Heart right ventricle (tissue), 16 donors: ENCODE results near the gene CFAP299. TPM values are rescaled to one million over a fixed set of nuclear protein-coding genes. Genes with fewer than 3 reads are reported as not detected.

ENCODE experiments used
- ATAC-seq, 8 donors: fragments of 200-7000 bp; cut with Tn5 transposase; one replicate each; pipeline ENCODE4 v1.9.1; 2020; ENCODE audit warnings: mild to moderate bottlenecking in 8 of 8, moderate library complexity in 8 of 8, moderate number of reproducible peaks in 1 of 8
- DNase-seq, 2 donors: peaks; one replicate each; pipeline ENCODE4 v3.0.0-alpha.2; 2020
- H3K27ac ChIP-seq, 10 donors: fragments of 200-600 bp; sonication (generic) in 2 of 10; one replicate each; pipeline versions ENCODE4 v1.5.0 to v1.8.0; 2020 to 2022; ENCODE audit warnings: mild to moderate bottlenecking in 3 of 10
- H3K27me3 ChIP-seq, 7 donors: fragments of 200-600 bp; one replicate each; pipeline ENCODE4 v1.8.0; 2021 to 2022; ENCODE audit warnings: mild to moderate bottlenecking in 2 of 7
- H3K36me3 ChIP-seq, 9 donors: fragments of 200-600 bp; sonication (generic) in 1 of 9; one replicate each; pipeline versions ENCODE4 v1.5.0 to v1.8.0; 2020 to 2022; ENCODE audit warnings: mild to moderate bottlenecking in 2 of 9
- H3K4me1 ChIP-seq, 9 donors: fragments of 200-600 bp; sonication (generic) in 1 of 9; one replicate each; pipeline versions ENCODE4 v1.5.0 to v1.8.0; 2020 to 2022; ENCODE audit warnings: mild to moderate bottlenecking in 4 of 9
- H3K4me3 ChIP-seq, 10 donors: fragments of 200-600 bp; sonication (generic) in 2 of 10; one replicate each; pipeline versions ENCODE4 v1.5.0 to v1.8.0; 2020 to 2022; ENCODE audit warnings: mild to moderate bottlenecking in 7 of 10, moderate library complexity in 2 of 10
- H3K9me3 ChIP-seq, 11 donors: fragments of 200-600 bp in 10 of 11; sonication (generic) in 2 of 11; one replicate each; pipeline versions ENCODE4 v1.5.0 to v1.8.0; 2013 to 2022; ENCODE audit warnings: mild to moderate bottlenecking in 2 of 11, control low read depth in 1 of 11, moderate library complexity in 1 of 11
- WGBS, 2 donors: extraction: QIAGEN DNeasy Blood & Tissue Kit; methylation state at CpG; one replicate each; pipeline ENCODE4 v1.1.7; 2013; ENCODE audit warnings: inconsistent platforms in 1 of 2; 5-methylcytosine and 5-hydroxymethylcytosine counted together
- intact Hi-C, 10 donors: fragments of 100-400 bp; cut with DNase I; formaldehyde crosslinking; loops; one replicate each; pipeline versions ENCODE4 v1.11.1 to v1.14.2; 2022
- polyA plus RNA-seq, 2 donors: library from polyadenylated mRNA; stranded (reverse); fragments of 200-250 nt; gene quantifications; one replicate each; pipeline ENCODE4 v1.2.3, GENCODE V29; 2013
- total RNA-seq, 10 donors: library from RNA; stranded (reverse); fragmentation: NEBNext Ultra II Directional in 3 of 10; extraction: Animal tissue kit (Norgen Biotek cat#: 25700) in 3 of 10; gene quantifications; one replicate each; pipeline versions ENCODE4 v1.2.1 to v1.2.4, GENCODE V29; 2021 to 2023
- TF ChIP-seq, protein P1 (sequence below), 9 donors: fragments of 200-600 bp; sonication (generic) in 2 of 9; IDR thresholded peaks; one replicate each; pipeline versions ENCODE4 v1.5.0 to v1.8.0; 2021 to 2022; ENCODE audit warnings: antibody characterized with exemption in 9 of 9, mild to moderate bottlenecking in 5 of 9, moderate library complexity in 1 of 9
- donor health status: Arrhythmogenic right ventricular cardiomyopathy.
- donor health status: ischemic (EF 13 %, LVEDD 7.1; RV severe dilation, severe dysfunction).
- donor health status: healthy with polysubstance abuse.
- donor health status: DM: no; HTN: yes; CAD: no.
- donor health status: DM: no; HTN: no; CAD: no.
- donor health status: ischemic (EF 25% LVEDD 6.9; RV normal size, moderate dysfunction).
- donor health status: ischemic (EF 25% LVEDD 5.7; RV mildly dilated, moderate dysfunction).
- donor health status: healthy.
- donor health status: DM: yes; HTN: yes; CAD: no.
- donor health status: Ischemic cardiomyopathy.
- donor health status: ischemic (EF 35%, LVEDD 5.7; RV mildly dilated, moderate dysfunction).
- donor health status: nonischemic (EF 11% LVEDD 7.7; RV severe dilation, severe dysfunction).
- donor health status: DM: yes; HTN: yes; CAD: no.
- donor health status: PGD.
- donor health status: ischemic (EF 29% LVEDD 5.4; RV normal size, mild dysfunction).
- donor health status: nonischemic (EF 23%, LVEDD 6.1; RV moderate dilation, normal function).

Gene CFAP299
- total and polyA plus RNA-seq, 12 donors = 0.93 TPM; not detected in 11

DNA sequence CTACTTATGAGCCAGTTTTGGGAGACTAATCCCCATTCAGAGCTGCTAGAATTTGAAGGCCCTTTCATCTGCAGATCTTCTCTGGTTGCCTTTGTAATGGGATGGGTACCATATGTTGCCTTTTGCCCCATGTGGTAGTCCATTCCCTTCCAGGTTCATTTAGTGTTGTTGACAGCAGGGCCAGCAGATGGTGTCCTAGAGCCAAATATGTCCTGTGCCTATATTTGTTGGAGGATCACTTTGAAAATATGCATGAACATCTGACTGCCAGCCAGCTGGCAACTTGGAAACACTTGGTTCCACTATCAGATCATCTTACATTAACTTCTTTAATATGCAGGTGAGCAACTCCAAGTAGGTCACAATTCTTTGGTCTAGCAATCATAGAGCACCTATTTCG lies 30.4 kb downstream of the CFAP299 start:
- WGBS, 2 donors = 80% methylated on average over 1 of the region's 1 CpG
- no peak overlapping the region for H3K27ac ChIP-seq
- H3K36me3 ChIP-seq = no peaks in the 10 kb centered on the region
- H3K4me1 ChIP-seq = no peaks in the 10 kb centered on the region
- intact Hi-C loops = loop anchor here in 6 of 10 donors (2.0 to 10.0 kb wide), 7 partner anchors 621 to 689 kb away; partner anchors contain the start of gene BMP3 (in 1 of the 6)
- DNase-seq (no peak), ATAC-seq (peak in 2 of 8 donors; percentile 46 to 63)
- H3K4me3 ChIP-seq = no peak overlapping the region
- peaks cover 0 to 7% (median 0%) of the 10 kb centered on the region in 7 donors for H3K27me3 ChIP-seq
- TF ChIP-seq, protein P1, sequence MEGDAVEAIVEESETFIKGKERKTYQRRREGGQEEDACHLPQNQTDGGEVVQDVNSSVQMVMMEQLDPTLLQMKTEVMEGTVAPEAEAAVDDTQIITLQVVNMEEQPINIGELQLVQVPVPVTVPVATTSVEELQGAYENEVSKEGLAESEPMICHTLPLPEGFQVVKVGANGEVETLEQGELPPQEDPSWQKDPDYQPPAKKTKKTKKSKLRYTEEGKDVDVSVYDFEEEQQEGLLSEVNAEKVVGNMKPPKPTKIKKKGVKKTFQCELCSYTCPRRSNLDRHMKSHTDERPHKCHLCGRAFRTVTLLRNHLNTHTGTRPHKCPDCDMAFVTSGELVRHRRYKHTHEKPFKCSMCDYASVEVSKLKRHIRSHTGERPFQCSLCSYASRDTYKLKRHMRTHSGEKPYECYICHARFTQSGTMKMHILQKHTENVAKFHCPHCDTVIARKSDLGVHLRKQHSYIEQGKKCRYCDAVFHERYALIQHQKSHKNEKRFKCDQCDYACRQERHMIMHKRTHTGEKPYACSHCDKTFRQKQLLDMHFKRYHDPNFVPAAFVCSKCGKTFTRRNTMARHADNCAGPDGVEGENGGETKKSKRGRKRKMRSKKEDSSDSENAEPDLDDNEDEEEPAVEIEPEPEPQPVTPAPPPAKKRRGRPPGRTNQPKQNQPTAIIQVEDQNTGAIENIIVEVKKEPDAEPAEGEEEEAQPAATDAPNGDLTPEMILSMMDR (IDR thresholded peaks at IDR 0.05) = peak in 7 of 9 donors; percentile 43 to 63 (median 49)
- H3K9me3 ChIP-seq = peaks cover 0 to 5% (median 0%) of the 10 kb centered on the region in 11 donors

DNA sequence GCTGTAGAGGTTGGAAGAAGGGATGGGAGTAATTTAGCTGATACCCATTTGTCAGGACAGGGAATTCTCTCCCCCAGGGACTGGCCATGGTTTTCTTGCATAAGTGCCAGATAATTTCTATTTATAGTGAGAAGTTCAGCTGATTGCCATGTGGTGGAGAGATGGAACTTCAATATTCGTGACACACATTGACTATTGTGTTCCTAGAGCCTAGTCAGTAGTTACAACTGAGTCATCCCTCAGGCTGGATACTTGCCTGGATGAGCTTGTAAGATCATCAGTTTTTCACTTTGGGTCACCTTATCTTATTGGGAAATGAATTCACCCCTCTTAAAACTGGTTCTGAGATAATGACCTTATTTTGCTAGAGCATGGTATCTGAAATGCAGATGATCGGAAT lies 32.2 kb downstream of the CFAP299 start:
- intact Hi-C loops = loop anchor here in 6 of 10 donors (2.0 to 10.0 kb wide), 7 partner anchors 620 to 687 kb away; partner anchors contain the start of gene BMP3 (in 1 of the 6)

DNA sequence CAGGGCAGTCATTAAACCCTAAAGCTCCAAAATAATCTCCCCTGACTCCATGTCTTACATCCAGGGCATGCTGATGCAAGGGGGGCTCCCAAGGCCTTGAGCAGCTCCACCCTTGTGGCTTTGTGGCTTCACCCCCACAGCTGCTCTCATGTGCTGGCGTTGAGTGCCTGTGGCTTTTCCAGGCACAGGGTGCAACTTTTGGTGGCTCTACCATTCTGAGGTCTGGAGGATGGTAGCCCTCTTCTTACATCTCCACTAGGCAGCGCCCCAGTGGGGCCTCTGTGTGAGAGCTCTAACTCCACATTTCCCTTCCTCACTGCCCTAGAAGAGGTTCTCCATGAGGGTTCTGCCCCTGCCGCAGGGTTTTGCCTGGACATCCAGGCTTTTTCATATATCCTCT lies 35.1 kb downstream of the CFAP299 start:
- intact Hi-C loops = no loop called here
- no peak overlapping the region for H3K27ac ChIP-seq
- WGBS, 2 donors = 92 to 96% methylated on average over 3 of the region's 3 CpGs
- TF ChIP-seq, protein P1 (IDR thresholded peaks at IDR 0.05) = no peak
- ATAC-seq = no peak
- H3K27me3 ChIP-seq = no peaks in the 10 kb centered on the region
- no peak for DNase-seq
- H3K36me3 ChIP-seq = no peaks in the 10 kb centered on the region
- peaks cover 0 to 16% (median 0%) of the 10 kb centered on the region in 11 donors for H3K9me3 ChIP-seq
- no peak overlapping the region for H3K4me3 ChIP-seq
- no peaks in the 10 kb centered on the region for H3K4me1 ChIP-seq

More for the DNA sequence above, 32.2 kb downstream of the CFAP299 start:
- H3K36me3 ChIP-seq = no peaks in the 10 kb centered on the region
- ATAC-seq (no peak), DNase-seq (no peak)
- H3K27ac ChIP-seq = no peak overlapping the region
- WGBS, 2 donors = 55 to 57% methylated on average over 2 of the region's 2 CpGs
- H3K27me3 ChIP-seq = peaks cover 0 to 3% (median 0%) of the 10 kb centered on the region in 7 donors
- peaks cover 0 to 16% (median 0%) of the 10 kb centered on the region in 11 donors for H3K9me3 ChIP-seq
- no peaks in the 10 kb centered on the region for H3K4me1 ChIP-seq
- TF ChIP-seq, protein P1 (IDR thresholded peaks at IDR 0.05) = no peak
- H3K4me3 ChIP-seq = no peak overlapping the region

DNA sequence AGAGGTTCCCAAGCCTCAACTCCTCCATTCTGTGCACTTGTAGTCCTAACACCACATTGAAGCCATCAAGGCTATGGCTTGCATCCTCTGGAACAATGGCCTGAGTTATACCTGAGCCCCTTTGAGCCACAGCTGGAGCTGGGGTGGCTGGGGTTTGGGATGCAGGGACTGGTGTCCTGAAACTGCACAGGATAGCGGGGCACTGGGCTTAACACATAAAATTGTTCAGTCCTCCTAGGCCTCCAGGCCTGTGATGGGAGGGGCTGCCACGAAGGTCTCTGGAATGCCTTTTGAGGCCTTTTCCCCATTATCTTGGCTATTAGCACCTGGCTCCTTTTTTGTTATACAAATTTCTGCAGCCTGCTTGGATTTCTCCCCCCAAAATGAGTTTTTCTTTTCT lies 35.5 kb downstream of the CFAP299 start:
- Histone ChIP-seq H3K27ac (no peak overlapping the region), H3K27me3 (no peaks in the 10 kb centered on the region), H3K36me3 (no peaks in the 10 kb centered on the region), H3K4me3 (no peak overlapping the region), H3K9me3 (peaks cover 0 to 16% (median 0%) of the 10 kb centered on the region in 11 donors), H3K4me1 (no peaks in the 10 kb centered on the region)
- TF ChIP-seq, protein P1 (IDR thresholded peaks at IDR 0.05) = no peak
- intact Hi-C loops = no loop called here
- ATAC-seq = no peak
- WGBS, 2 donors = 84 to 87% methylated on average over 2 of the region's 2 CpGs
- no peak for DNase-seq
